ENCODE results near the gene ACSL5. TPM values are rescaled to one million over a fixed set of nuclear protein-coding genes. Genes with fewer than 3 reads are reported as not detected.
A peak's percentile ranks its signal among the peaks of the same experiment; 100 is the strongest.

ACSL5 gene
- total RNA-seq, 1 donor from 2014 or later = not detected

GRCh38 chr10:112448888-112449287 lies 75.0 kb downstream of the ACSL5 start:
- Mint-ChIP-seq H3K27ac (no peak overlapping the region), H3K36me3 (peaks cover 4% of the 10 kb centered on the region), H3K27me3 (ENCODE audit: insufficient read depth, low read depth) (no peaks in the 10 kb centered on the region), H3K4me3 (peak overlapping the region; percentile 68), H3K4me1 (peaks cover 11% of the 10 kb centered on the region), H3K9me3 (peaks cover 7% of the 10 kb centered on the region)
- Histone ChIP-seq H3K9me3 (ENCODE audit: low read depth) (peaks cover 5% of the 10 kb centered on the region), H4K20me1 (ENCODE audit: low read depth) (no peaks in the 10 kb centered on the region), H3K79me2 (ENCODE audit: low read depth) (peaks cover 88% of the 10 kb centered on the region), H3K4me1 (peaks cover 15% of the 10 kb centered on the region), H3K4me3 (no peak overlapping the region), H3K9ac (no peak overlapping the region), H3K4me2 (no peak overlapping the region), H3K36me3 (no peaks in the 10 kb centered on the region), H3K27ac (no peak overlapping the region), H2AFZ (replicated peaks) (no peak overlapping the region), H3K27me3 (no peaks in the 10 kb centered on the region), H3F3A (ENCODE audit: low read depth) (no peaks in the 10 kb centered on the region)
- no peak for DNase-seq (ENCODE audit: low spot score)
- TF ChIP-seq CTCF (IDR thresholded peaks at IDR 0.05) (no peak), EZH2phosphoT487 (IDR thresholded peaks at IDR 0.05) (no peak), EZH2 (IDR thresholded peaks at IDR 0.05) (no peak)

- no peak overlapping the region for H3K9ac ChIP-seq
- Mint-ChIP-seq H3K4me3 (no peak overlapping the region), H3K4me1 (no peaks in the 10 kb centered on the region), H3K27me3 (ENCODE audit: insufficient read depth, low read depth) (no peaks in the 10 kb centered on the region), H3K9me3 (peaks cover 12% of the 10 kb centered on the region), H3K36me3 (peaks cover 7% of the 10 kb centered on the region), H3K27ac (no peak overlapping the region)
- H3K79me2 ChIP-seq (ENCODE audit: low read depth) = peaks cover 37% of the 10 kb centered on the region
- H3F3A ChIP-seq (ENCODE audit: low read depth) = no peaks in the 10 kb centered on the region
- no peaks in the 10 kb centered on the region for H4K20me1 ChIP-seq (ENCODE audit: low read depth)
- no peaks in the 10 kb centered on the region for H3K4me1 ChIP-seq
- no peak overlapping the region for H3K27ac ChIP-seq
- no peak for DNase-seq (ENCODE audit: low spot score)
- H2AFZ ChIP-seq (replicated peaks) = no peak overlapping the region
- TF ChIP-seq EZH2 (IDR thresholded peaks at IDR 0.05) (no peak), CTCF (IDR thresholded peaks at IDR 0.05) (no peak), EZH2phosphoT487 (IDR thresholded peaks at IDR 0.05) (no peak)
- H3K36me3 ChIP-seq = no peaks in the 10 kb centered on the region
- no peak overlapping the region for H3K4me3 ChIP-seq
- peaks cover 10% of the 10 kb centered on the region for H3K9me3 ChIP-seq (ENCODE audit: low read depth)
- H3K4me2 ChIP-seq = no peak overlapping the region
- no peaks in the 10 kb centered on the region for H3K27me3 ChIP-seq
These were observed 81.2 kb downstream of the ACSL5 start for GRCh38 chr10:112454910-112455779.

- Mint-ChIP-seq H3K27ac (no peak overlapping the region), H3K4me1 (no peaks in the 10 kb centered on the region), H3K36me3 (peaks cover 7% of the 10 kb centered on the region), H3K9me3 (peaks cover 12% of the 10 kb centered on the region), H3K27me3 (ENCODE audit: insufficient read depth, low read depth) (no peaks in the 10 kb centered on the region), H3K4me3 (no peak overlapping the region)
- Histone ChIP-seq H3K79me2 (ENCODE audit: low read depth) (peaks cover 23% of the 10 kb centered on the region), H3K27ac (no peak overlapping the region), H3F3A (ENCODE audit: low read depth) (no peaks in the 10 kb centered on the region), H3K36me3 (no peaks in the 10 kb centered on the region), H4K20me1 (ENCODE audit: low read depth) (no peaks in the 10 kb centered on the region), H3K9me3 (ENCODE audit: low read depth) (peaks cover 10% of the 10 kb centered on the region), H3K4me3 (no peak overlapping the region), H3K4me2 (no peak overlapping the region), H3K9ac (no peak overlapping the region), H3K4me1 (no peaks in the 10 kb centered on the region), H2AFZ (replicated peaks) (no peak overlapping the region), H3K27me3 (no peaks in the 10 kb centered on the region)
- TF ChIP-seq EZH2phosphoT487 (IDR thresholded peaks at IDR 0.05) (no peak), CTCF (IDR thresholded peaks at IDR 0.05) (peak; percentile 35)
- no peak for DNase-seq (ENCODE audit: low spot score)
These were observed 82.6 kb downstream of the ACSL5 start for GRCh38 chr10:112456533-112456932.

Data from neural progenitor cell (in vitro differentiated cells).